Transverse colon (tissue), 4 donors: ENCODE measurements around the gene GSTA4.

Source experiments
- EP300 ChIP-seq: sonication (generic); formaldehyde crosslinking; IDR thresholded peaks from one replicate; pipeline ENCODE4 v1.6.1; 2017; ENCODE audit warnings: antibody characterized with exemption, low read depth
- POLR2A ChIP-seq: fragments of 450-650 bp; IDR thresholded peaks from one replicate; pipeline ENCODE4 v1.6.1; 2016; ENCODE audit warnings: antibody characterized with exemption, mild to moderate bottlenecking, moderate library complexity
- POLR2AphosphoS5 ChIP-seq, 3 donors: sonication (generic); formaldehyde crosslinking; IDR thresholded peaks; one replicate each; pipeline ENCODE4 v1.6.1; 2016; ENCODE audit warnings: antibody characterized with exemption in 3 of 3
- TF ChIP-seq, protein P1 (sequence below), 5 experiments: fragments of 200-600 bp in 3 of 5; fragments of 450-650 bp in 2 of 5; sonication (generic) in 3 of 5; IDR thresholded peaks; 1 replicate in 2 of 5; 2 replicates in 3 of 5; pipeline ENCODE4 v1.5.1; 2016 to 2017; ENCODE audit warnings: antibody characterized with exemption in 5 of 5, inconsistent platforms in 3 of 5, mild to moderate bottlenecking in 2 of 5, moderate library complexity in 1 of 5

- TF ChIP-seq EP300 = no peak
- TF ChIP-seq, protein P1, sequence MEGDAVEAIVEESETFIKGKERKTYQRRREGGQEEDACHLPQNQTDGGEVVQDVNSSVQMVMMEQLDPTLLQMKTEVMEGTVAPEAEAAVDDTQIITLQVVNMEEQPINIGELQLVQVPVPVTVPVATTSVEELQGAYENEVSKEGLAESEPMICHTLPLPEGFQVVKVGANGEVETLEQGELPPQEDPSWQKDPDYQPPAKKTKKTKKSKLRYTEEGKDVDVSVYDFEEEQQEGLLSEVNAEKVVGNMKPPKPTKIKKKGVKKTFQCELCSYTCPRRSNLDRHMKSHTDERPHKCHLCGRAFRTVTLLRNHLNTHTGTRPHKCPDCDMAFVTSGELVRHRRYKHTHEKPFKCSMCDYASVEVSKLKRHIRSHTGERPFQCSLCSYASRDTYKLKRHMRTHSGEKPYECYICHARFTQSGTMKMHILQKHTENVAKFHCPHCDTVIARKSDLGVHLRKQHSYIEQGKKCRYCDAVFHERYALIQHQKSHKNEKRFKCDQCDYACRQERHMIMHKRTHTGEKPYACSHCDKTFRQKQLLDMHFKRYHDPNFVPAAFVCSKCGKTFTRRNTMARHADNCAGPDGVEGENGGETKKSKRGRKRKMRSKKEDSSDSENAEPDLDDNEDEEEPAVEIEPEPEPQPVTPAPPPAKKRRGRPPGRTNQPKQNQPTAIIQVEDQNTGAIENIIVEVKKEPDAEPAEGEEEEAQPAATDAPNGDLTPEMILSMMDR (IDR thresholded peaks at IDR 0.05) = no peak
- TF ChIP-seq POLR2A = no peak
- no peak for TF ChIP-seq POLR2AphosphoS5 (IDR thresholded peaks at IDR 0.05)
These were observed 29.7 kb downstream of the GSTA4 start for GRCh38 chr6:52965380-52965779.
